Stimulated activated CD4-positive, alpha-beta T cell treated with anti-CD3 and anti-CD28 coated beads, Interleukin-1b, Interleukin-23, amount 100 ng/mL, for 4 hours (primary cell): ENCODE measurements around the gene NPAS1.

ENCODE experiments used
- DNase-seq, 2 donors: peaks; one replicate each; pipeline ENCODE4 v3.0.0-alpha.2; 2020; ENCODE audit warnings: low read depth in 2 of 2

NPAS1 gene

GRCh38 chr19:47019431-47020041 is at the start of gene NPAS1:
Gene NPAS1 (plus strand): TSS chr19:47019837. CDS start chr19:47021048, 1,211 bp downstream.
- no peak for DNase-seq

GRCh38 chr19:46970815-46971214 is 48.8 kb upstream of the NPAS1 start:
- no peak for DNase-seq

GRCh38 chr19:46972311-46972710 is 47.3 kb upstream of the NPAS1 start:
- DNase-seq = no peak

- DNase-seq = no peak
Measured at GRCh38 chr19:46974181-46974580, 45.5 kb upstream of the NPAS1 start.

GRCh38 chr19:46975011-46975924 is 44.4 kb upstream of the NPAS1 start:
- DNase-seq = no peak

GRCh38 chr19:46975925-46976782 is 43.5 kb upstream of the NPAS1 start:
- DNase-seq = no peak

GRCh38 chr19:46976845-46977320 is 42.8 kb upstream of the NPAS1 start:
- no peak for DNase-seq

- no peak for DNase-seq
Measured at GRCh38 chr19:46977548-46977947, 42.1 kb upstream of the NPAS1 start.

GRCh38 chr19:46978171-46978869 is 41.3 kb upstream of the NPAS1 start:
- no peak for DNase-seq

- DNase-seq = no peak
Measured at GRCh38 chr19:46979126-46980105, 40.2 kb upstream of the NPAS1 start.

GRCh38 chr19:46980761-46981160 is 38.9 kb upstream of the NPAS1 start:
- no peak for DNase-seq

- DNase-seq = no peak
Measured at GRCh38 chr19:46981286-46981945, 38.2 kb upstream of the NPAS1 start.

- no peak for DNase-seq
Measured at GRCh38 chr19:46983097-46983496, 36.5 kb upstream of the NPAS1 start.

GRCh38 chr19:46984077-46985010 is 35.3 kb upstream of the NPAS1 start:
- no peak for DNase-seq

- no peak for DNase-seq
Measured at GRCh38 chr19:46985542-46986415, 33.9 kb upstream of the NPAS1 start.

- no peak for DNase-seq
Measured at GRCh38 chr19:46988614-46989230, 30.9 kb upstream of the NPAS1 start.
